SK-N-SH (cell line): Measurements from ENCODE around the gene SIGLEC6. TPM values are rescaled to one million over a fixed set of nuclear protein-coding genes. Genes with fewer than 3 reads are reported as not detected.

Source experiments
- CTCF ChIA-PET: fragments of 300-600, 350-600 bp; formaldehyde crosslinking; extraction: SDS; loops from one replicate; lab custom pipeline; 2021; lab: Yijun Ruan, JAX
- POLR2A ChIA-PET: fragments of 350-600 bp; sonication (Branson Sonifier 250); formaldehyde crosslinking; extraction: SDS; loops from one replicate; lab custom pipeline; 2020; ENCODE audit warnings: antibody characterized with exemption, inconsistent platforms; lab: Yijun Ruan, JAX
- DNase-seq: peaks from one replicate; pipeline ENCODE4 v3.0.0; 2012
- H2AFZ ChIP-seq: fragments of 200-600 bp; sonication (generic); 2 replicates; pipeline ENCODE4 v1.8.1; 2016; ENCODE audit warnings: antibody characterized with exemption, mild to moderate bottlenecking, low read depth
- H3F3A ChIP-seq: fragments of 200-600 bp; sonication (generic); replicated peaks from 2 replicates; pipeline ENCODE3; 2016; ENCODE audit warnings: antibody characterized with exemption, mild to moderate bottlenecking; ENCODE audit not compliant: insufficient read depth
- H3K27ac ChIP-seq, 2 experiments: fragments of 200-500 bp in 1 of 2; fragments of 200-600 bp in 1 of 2; sonication (Bioruptor generic) in 1 of 2; sonication (generic), shearing (Covaris generic) in 1 of 2; 2 replicates each; pipeline versions ENCODE4 v1.5.1 to v1.6.1; 2014 to 2016; ENCODE audit warnings: low read depth in 2 of 2, inconsistent platforms in 1 of 2, low read length in 1 of 2, mild to moderate bottlenecking in 1 of 2, mixed read lengths in 1 of 2
- H3K27me3 ChIP-seq: fragments of 200-600 bp; sonication (generic), shearing (Covaris generic); 2 replicates; pipeline ENCODE4 v1.6.1; 2016; ENCODE audit warnings: mixed run types; ENCODE audit not compliant: insufficient read depth
- H3K36me3 ChIP-seq, 2 experiments: fragments of 200-500 bp in 1 of 2; fragments of 200-600 bp in 1 of 2; sonication (Bioruptor generic) in 1 of 2; sonication (generic) in 1 of 2; replicated peaks in 1 of 2; 2 replicates each; pipeline versions ENCODE3 to v1.5.1; 2014 to 2016; ENCODE audit warnings: low read length in 1 of 2, mild to moderate bottlenecking in 1 of 2; ENCODE audit not compliant: insufficient read depth in 2 of 2, control insufficient read depth in 1 of 2
- H3K4me1 ChIP-seq, 2 experiments: fragments of 200-500 bp in 1 of 2; fragments of 200-600 bp in 1 of 2; sonication (Bioruptor generic) in 1 of 2; sonication (generic), shearing (Covaris generic) in 1 of 2; 2 replicates each; pipeline versions ENCODE4 v1.5.1 to v1.6.1; 2014 to 2016; ENCODE audit warnings: low read depth in 1 of 2, low read length in 1 of 2, mixed run types in 1 of 2; ENCODE audit not compliant: insufficient read depth in 2 of 2, control insufficient read depth in 1 of 2
- H3K4me2 ChIP-seq: fragments of 200-600 bp; sonication (generic), shearing (Covaris generic); 2 replicates; pipeline ENCODE4 v1.6.1; 2017; ENCODE audit warnings: mixed run types
- H3K4me3 ChIP-seq, 2 experiments: fragments of 200-500 bp in 1 of 2; fragments of 200-600 bp in 1 of 2; sonication (Bioruptor generic) in 1 of 2; sonication (generic), shearing (Covaris generic) in 1 of 2; 2 replicates each; pipeline versions ENCODE4 v1.5.1 to v1.8.1; 2014 to 2016; ENCODE audit warnings: low read depth in 2 of 2, inconsistent platforms in 1 of 2, low read length in 1 of 2, mild to moderate bottlenecking in 1 of 2, mixed read lengths in 1 of 2, moderate library complexity in 1 of 2
- H3K79me2 ChIP-seq: fragments of 200-600 bp; sonication (generic); 2 replicates; pipeline ENCODE4 v1.8.1; 2017; ENCODE audit warnings: mild to moderate bottlenecking; ENCODE audit not compliant: insufficient read depth
- H3K9ac ChIP-seq: fragments of 200-600 bp; sonication (generic); 2 replicates; pipeline ENCODE4 v1.6.1; 2017; ENCODE audit warnings: mixed run types
- H3K9me2 ChIP-seq: fragments of 200-600 bp; sonication (generic); 2 replicates; pipeline ENCODE4 v1.6.1; 2017; ENCODE audit warnings: mixed run types
- H3K9me3 ChIP-seq: fragments of 200-600 bp; sonication (generic); 2 replicates; pipeline ENCODE4 v1.6.1; 2017; ENCODE audit warnings: mixed run types, mild to moderate bottlenecking, moderate library complexity
- H4K20me1 ChIP-seq: fragments of 200-600 bp; sonication (generic); 2 replicates; pipeline ENCODE4 v1.6.1; 2017; ENCODE audit warnings: mild to moderate bottlenecking, mixed run types; ENCODE audit not compliant: insufficient read depth
- CHD2 ChIP-seq: fragments of 150-350 bp; IDR thresholded peaks from 2 replicates; pipeline ENCODE4 v1.6.1; 2018; ENCODE audit warnings: low read length; ENCODE audit not compliant: partially characterized antibody
- ELF1 ChIP-seq: IDR thresholded peaks from 2 replicates; pipeline ENCODE4 v1.4.0; 2012
- EZH2phosphoT487 ChIP-seq: fragments of 200-600 bp; sonication (generic); IDR thresholded peaks from 2 replicates; pipeline ENCODE4 v1.6.1; 2017; ENCODE audit warnings: low read depth, mixed run types, mild to moderate bottlenecking, antibody characterized with exemption, moderate library complexity, borderline replicate concordance
- FOSL2 ChIP-seq: IDR thresholded peaks from 2 replicates; pipeline ENCODE4 v1.4.0; 2012; ENCODE audit warnings: low read depth, mild to moderate bottlenecking, moderate library complexity, borderline replicate concordance
- FOXM1 ChIP-seq: IDR thresholded peaks from 2 replicates; pipeline ENCODE4 v1.4.0; 2012; ENCODE audit warnings: low read depth, mild to moderate bottlenecking
- GABPA ChIP-seq: IDR thresholded peaks from 2 replicates; pipeline ENCODE4 v1.4.0; 2012; ENCODE audit warnings: low read depth, mild to moderate bottlenecking
- GATA2 ChIP-seq: sonication (generic); formaldehyde crosslinking; IDR thresholded peaks from 2 replicates; pipeline ENCODE4 v1.5.0; 2020; ENCODE audit warnings: mild to moderate bottlenecking, missing genetic modification reagents
- NRF1 ChIP-seq: IDR thresholded peaks from 2 replicates; pipeline ENCODE4 v1.6.1; 2012; ENCODE audit warnings: low read depth, mild to moderate bottlenecking, low read length
- POLR2AphosphoS5 ChIP-seq: IDR thresholded peaks from 2 replicates; pipeline ENCODE4 v1.6.1; 2012; ENCODE audit warnings: low read depth, low read length
- RAD21 ChIP-seq: IDR thresholded peaks from 2 replicates; pipeline ENCODE4 v1.6.1; 2012; ENCODE audit warnings: mild to moderate bottlenecking, low read length
- RCOR1 ChIP-seq: fragments of 150-350 bp; IDR thresholded peaks from 2 replicates; pipeline ENCODE4 v1.6.1; 2017; ENCODE audit warnings: antibody characterized with exemption, low read length
- RXRA ChIP-seq: IDR thresholded peaks from 2 replicates; pipeline ENCODE4 v1.4.0; 2012; ENCODE audit warnings: low read depth, mild to moderate bottlenecking, borderline replicate concordance
- SIN3A ChIP-seq: IDR thresholded peaks from 2 replicates; pipeline ENCODE4 v1.6.1; 2012; ENCODE audit warnings: low read depth, mild to moderate bottlenecking, low read length, moderate library complexity, borderline replicate concordance
- TAF1 ChIP-seq: IDR thresholded peaks from 2 replicates; pipeline ENCODE4 v1.6.1; 2012; ENCODE audit warnings: low read depth, mild to moderate bottlenecking, low read length, moderate library complexity, borderline replicate concordance
- TEAD4 ChIP-seq: IDR thresholded peaks from 2 replicates; pipeline ENCODE4 v1.4.0; 2012; ENCODE audit warnings: mild to moderate bottlenecking, borderline replicate concordance; ENCODE audit not compliant: insufficient read depth
- WGBS: methylation state at CpG from one replicate; pipeline ENCODE4 v1.1.6; 2017; ENCODE audit warnings: low lambda C conversion rate; 5-methylcytosine and 5-hydroxymethylcytosine counted together
- polyA plus RNA-seq, 3 experiments: library from polyadenylated mRNA; depleted of rRNA; stranded (reverse); fragments of >200 nt; gene quantifications; 2 replicates each; pipeline ENCODE4 v1.2.3, GENCODE V29; 2012
- TF ChIP-seq, protein P1 (sequence below): IDR thresholded peaks from 2 replicates; pipeline ENCODE4 v1.4.0; 2012; ENCODE audit warnings: low read depth, borderline replicate concordance
- TF ChIP-seq, protein P2 (sequence below): IDR thresholded peaks from 2 replicates; pipeline ENCODE4 v1.4.0; 2012; ENCODE audit warnings: low read depth
- TF ChIP-seq, protein P3 (sequence below): IDR thresholded peaks from 2 replicates; pipeline ENCODE4; 2012
- TF ChIP-seq, protein P4 (sequence below): fragments of 200-600 bp; sonication (generic); IDR thresholded peaks from 2 replicates; pipeline ENCODE4 v1.6.1; 2017; ENCODE audit warnings: antibody characterized with exemption, mild to moderate bottlenecking, moderate library complexity
- TF ChIP-seq, protein P5 (sequence below): IDR thresholded peaks from 2 replicates; pipeline ENCODE4 v1.4.0; 2012; ENCODE audit warnings: low read depth, borderline replicate concordance

The SIGLEC6 gene
- polyA plus RNA-seq, 1 of the 3 experiments (the other 2 are of a cell fraction), result not detected

DNA sequence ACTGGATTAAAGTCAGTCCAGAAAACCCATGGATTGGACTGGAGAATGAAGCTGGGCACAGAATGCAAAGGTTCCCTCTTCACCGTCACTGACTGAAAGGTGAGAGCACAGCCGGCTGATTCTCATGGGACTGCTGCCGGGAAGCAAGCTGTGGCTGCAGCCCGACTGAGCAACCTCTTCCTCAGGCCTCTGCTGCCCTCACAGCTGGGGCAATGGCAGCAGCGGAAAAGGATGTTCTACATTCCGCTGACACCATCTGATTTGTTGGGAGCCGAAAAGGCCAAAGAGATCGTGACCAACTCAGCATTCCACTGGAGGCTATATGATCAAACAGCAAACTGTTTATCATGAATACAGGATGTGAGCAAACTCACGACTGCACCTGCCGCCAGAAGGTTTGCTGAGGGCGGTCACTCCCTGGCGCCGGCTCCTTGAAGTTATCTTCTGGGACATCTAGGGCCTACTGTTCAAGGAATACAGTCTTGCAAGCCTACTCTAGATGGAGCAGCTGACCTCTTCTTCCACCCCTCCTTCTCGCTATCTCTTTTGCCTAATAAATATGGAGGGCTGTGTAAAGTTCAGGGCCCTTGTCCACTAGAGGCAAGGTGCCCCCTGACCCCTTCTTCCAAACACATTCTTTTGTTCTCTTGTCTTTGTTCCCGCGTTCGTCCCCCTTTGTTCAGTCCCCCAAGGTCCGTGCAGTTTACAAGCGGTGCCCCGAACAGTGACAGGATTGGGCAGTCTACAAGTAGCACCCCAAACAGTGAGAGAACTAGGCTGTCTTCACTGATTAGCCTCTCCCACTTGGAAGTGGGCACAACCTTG is 19.6 kb upstream of the SIGLEC6 start:
- CTCF ChIA-PET, result interaction anchor here (1.2 kb wide), 1 partner anchor 227 kb away, joined by 5 read pairs; no protein-coding TSS in a partner anchor
- DNase-seq, result no peak
- no peak for TF ChIP-seq RAD21
- no peak for TF ChIP-seq RCOR1
- TF ChIP-seq FOXM1, result no peak
- no peak for TF ChIP-seq FOSL2

DNA sequence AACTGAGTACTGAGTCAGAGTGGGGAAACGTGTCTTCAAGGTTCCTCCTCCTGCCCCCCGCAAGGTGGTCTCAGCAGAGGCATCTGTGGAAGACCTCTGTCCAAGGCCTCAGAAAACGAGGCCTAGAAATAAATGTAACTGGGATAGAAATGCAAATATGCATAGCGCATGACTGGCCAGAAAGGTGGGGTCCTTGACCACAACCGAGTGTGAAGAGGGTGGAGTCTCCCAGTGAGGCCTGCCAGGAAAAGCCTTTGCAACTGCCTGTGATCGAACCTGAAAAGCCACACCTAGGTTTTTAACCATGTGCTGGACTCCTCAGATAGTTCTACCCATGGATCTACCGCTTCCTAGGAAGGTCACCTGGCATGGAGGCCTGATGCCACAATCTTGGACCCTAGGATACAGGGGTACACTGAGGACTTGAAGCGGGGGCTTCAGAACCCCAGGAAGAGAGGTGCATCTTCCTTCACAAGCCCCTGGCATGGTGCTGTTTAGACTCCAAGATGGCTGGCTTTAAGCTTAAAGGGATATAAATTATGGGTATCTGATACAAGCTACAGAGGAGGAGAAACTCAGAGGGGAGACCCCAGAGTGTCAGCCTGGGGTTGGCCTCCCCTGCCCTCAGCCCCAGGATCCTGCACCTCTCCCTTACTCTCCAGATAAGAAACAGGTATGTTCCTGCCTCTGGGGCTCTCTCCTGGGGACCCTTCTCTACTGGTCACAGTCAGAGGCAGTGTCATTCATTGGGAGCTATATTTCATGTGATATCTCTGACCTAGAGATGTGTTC is 18.3 kb upstream of the SIGLEC6 start:
- no peaks in the 10 kb centered on the region for H4K20me1 ChIP-seq
- H3K4me1 ChIP-seq, result no peaks in the 10 kb centered on the region
- H2AFZ ChIP-seq, result no peak overlapping the region
- POLR2A ChIA-PET, result no interaction called here
- peaks cover 23% of the 10 kb centered on the region; the same call in 1 of the 2 replicates for H3K27me3 ChIP-seq
- H3K9me2 ChIP-seq, result no peaks in the 10 kb centered on the region
- no peak for DNase-seq
- no peaks in the 10 kb centered on the region for H3K36me3 ChIP-seq
- H3K79me2 ChIP-seq, result no peaks in the 10 kb centered on the region
- H3K4me2 ChIP-seq, result no peak overlapping the region
- no peaks in the 10 kb centered on the region for H3F3A ChIP-seq
- no peak overlapping the region for H3K9ac ChIP-seq
- H3K4me3 ChIP-seq, result no peak overlapping the region
- 11% methylated on average over 7 of the region's 8 CpGs for WGBS
- H3K27ac ChIP-seq, result no peak overlapping the region
- no peaks in the 10 kb centered on the region for H3K9me3 ChIP-seq
- CTCF ChIA-PET, result no interaction called here
- TF ChIP-seq SIN3A (no peak), CHD2 (no peak), EZH2phosphoT487 (no peak), POLR2AphosphoS5 (no peak), FOSL2 (no peak), RXRA (no peak), NRF1 (no peak), ELF1 (no peak), GATA2 (CRISPR knock-in tag) (no peak), GABPA (no peak), TAF1 (no peak), TEAD4 (no peak)
- TF ChIP-seq, protein P1, sequence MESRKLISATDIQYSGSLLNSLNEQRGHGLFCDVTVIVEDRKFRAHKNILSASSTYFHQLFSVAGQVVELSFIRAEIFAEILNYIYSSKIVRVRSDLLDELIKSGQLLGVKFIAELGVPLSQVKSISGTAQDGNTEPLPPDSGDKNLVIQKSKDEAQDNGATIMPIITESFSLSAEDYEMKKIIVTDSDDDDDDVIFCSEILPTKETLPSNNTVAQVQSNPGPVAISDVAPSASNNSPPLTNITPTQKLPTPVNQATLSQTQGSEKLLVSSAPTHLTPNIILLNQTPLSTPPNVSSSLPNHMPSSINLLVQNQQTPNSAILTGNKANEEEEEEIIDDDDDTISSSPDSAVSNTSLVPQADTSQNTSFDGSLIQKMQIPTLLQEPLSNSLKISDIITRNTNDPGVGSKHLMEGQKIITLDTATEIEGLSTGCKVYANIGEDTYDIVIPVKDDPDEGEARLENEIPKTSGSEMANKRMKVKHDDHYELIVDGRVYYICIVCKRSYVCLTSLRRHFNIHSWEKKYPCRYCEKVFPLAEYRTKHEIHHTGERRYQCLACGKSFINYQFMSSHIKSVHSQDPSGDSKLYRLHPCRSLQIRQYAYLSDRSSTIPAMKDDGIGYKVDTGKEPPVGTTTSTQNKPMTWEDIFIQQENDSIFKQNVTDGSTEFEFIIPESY, result no peak
- TF ChIP-seq, protein P2, sequence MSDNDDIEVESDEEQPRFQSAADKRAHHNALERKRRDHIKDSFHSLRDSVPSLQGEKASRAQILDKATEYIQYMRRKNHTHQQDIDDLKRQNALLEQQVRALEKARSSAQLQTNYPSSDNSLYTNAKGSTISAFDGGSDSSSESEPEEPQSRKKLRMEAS, result no peak
- TF ChIP-seq, protein P3, sequence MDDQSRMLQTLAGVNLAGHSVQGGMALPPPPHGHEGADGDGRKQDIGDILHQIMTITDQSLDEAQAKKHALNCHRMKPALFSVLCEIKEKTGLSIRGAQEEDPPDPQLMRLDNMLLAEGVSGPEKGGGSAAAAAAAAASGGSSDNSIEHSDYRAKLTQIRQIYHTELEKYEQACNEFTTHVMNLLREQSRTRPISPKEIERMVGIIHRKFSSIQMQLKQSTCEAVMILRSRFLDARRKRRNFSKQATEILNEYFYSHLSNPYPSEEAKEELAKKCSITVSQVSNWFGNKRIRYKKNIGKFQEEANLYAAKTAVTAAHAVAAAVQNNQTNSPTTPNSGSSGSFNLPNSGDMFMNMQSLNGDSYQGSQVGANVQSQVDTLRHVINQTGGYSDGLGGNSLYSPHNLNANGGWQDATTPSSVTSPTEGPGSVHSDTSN, result no peak
- TF ChIP-seq, protein P4, sequence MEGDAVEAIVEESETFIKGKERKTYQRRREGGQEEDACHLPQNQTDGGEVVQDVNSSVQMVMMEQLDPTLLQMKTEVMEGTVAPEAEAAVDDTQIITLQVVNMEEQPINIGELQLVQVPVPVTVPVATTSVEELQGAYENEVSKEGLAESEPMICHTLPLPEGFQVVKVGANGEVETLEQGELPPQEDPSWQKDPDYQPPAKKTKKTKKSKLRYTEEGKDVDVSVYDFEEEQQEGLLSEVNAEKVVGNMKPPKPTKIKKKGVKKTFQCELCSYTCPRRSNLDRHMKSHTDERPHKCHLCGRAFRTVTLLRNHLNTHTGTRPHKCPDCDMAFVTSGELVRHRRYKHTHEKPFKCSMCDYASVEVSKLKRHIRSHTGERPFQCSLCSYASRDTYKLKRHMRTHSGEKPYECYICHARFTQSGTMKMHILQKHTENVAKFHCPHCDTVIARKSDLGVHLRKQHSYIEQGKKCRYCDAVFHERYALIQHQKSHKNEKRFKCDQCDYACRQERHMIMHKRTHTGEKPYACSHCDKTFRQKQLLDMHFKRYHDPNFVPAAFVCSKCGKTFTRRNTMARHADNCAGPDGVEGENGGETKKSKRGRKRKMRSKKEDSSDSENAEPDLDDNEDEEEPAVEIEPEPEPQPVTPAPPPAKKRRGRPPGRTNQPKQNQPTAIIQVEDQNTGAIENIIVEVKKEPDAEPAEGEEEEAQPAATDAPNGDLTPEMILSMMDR, result no peak
- TF ChIP-seq, protein P5, sequence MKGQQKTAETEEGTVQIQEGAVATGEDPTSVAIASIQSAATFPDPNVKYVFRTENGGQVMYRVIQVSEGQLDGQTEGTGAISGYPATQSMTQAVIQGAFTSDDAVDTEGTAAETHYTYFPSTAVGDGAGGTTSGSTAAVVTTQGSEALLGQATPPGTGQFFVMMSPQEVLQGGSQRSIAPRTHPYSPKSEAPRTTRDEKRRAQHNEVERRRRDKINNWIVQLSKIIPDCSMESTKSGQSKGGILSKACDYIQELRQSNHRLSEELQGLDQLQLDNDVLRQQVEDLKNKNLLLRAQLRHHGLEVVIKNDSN, result no peak

More for the DNA sequence above, 19.6 kb upstream of the SIGLEC6 start:
- Histone ChIP-seq H3K9ac (no peak overlapping the region), H3K4me3 (no peak overlapping the region), H3K9me3 (no peaks in the 10 kb centered on the region), H4K20me1 (no peaks in the 10 kb centered on the region), H2AFZ (no peak overlapping the region), H3K27me3 (peaks cover 22% of the 10 kb centered on the region; the same call in 1 of the 2 replicates), H3K27ac (no peak overlapping the region), H3F3A (no peaks in the 10 kb centered on the region), H3K9me2 (no peaks in the 10 kb centered on the region), H3K4me2 (no peak overlapping the region), H3K79me2 (no peaks in the 10 kb centered on the region), H3K4me1 (no peaks in the 10 kb centered on the region), H3K36me3 (no peaks in the 10 kb centered on the region)
- POLR2A ChIA-PET, result no interaction called here
- 12% methylated on average over 20 of the region's 20 CpGs for WGBS
